COR-L47 (cell line): Measurements from ENCODE around the gene WAS.
"Not testable (repeated sequence)": the region's sequence is repeated elsewhere in the genome, so short reads cannot be mapped to it uniquely, and the experiment has no call there.

Experiments
- DNase-seq: peaks from one replicate; lab custom pipeline; 2025; lab: John Stamatoyannopoulos, UW

The WAS gene

GRCh38 chrX:48683411-48683982, at the start of gene WAS:
TSS of gene WAS (plus strand) at chrX:48683799. CDS start at chrX:48683854, 55 bp downstream.
- no peak for DNase-seq

GRCh38 chrX:48636301-48636700, 47.3 kb upstream of the WAS start:
- DNase-seq: no peak

GRCh38 chrX:48636776-48637175, 46.8 kb upstream of the WAS start:
- no peak for DNase-seq

DNA sequence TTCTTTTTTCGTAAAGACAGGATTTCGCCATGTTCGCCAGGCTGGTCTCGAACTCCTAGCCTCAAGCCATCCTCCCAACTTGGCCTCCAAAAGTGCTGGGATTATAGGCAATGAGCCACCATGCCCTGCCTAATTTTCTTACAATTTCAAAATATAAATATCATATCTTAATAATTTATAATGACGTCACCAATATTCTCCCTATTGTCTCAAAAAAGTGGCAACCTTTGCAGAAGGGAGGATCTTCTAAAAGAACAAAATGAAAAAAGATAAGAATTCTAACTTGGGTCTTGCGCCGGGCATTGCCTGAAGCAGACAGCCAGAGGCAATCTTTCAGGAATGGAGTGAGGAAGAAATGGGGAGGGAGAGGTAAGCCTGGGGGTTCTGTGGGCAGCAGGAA, 37.9 kb upstream of the WAS start:
- no peak for DNase-seq

- DNase-seq: peak; percentile 25
Measured at GRCh38 chrX:48648336-48648751, 35.3 kb upstream of the WAS start.

GRCh38 chrX:48649102-48649501, 34.5 kb upstream of the WAS start:
- no peak for DNase-seq

DNA sequence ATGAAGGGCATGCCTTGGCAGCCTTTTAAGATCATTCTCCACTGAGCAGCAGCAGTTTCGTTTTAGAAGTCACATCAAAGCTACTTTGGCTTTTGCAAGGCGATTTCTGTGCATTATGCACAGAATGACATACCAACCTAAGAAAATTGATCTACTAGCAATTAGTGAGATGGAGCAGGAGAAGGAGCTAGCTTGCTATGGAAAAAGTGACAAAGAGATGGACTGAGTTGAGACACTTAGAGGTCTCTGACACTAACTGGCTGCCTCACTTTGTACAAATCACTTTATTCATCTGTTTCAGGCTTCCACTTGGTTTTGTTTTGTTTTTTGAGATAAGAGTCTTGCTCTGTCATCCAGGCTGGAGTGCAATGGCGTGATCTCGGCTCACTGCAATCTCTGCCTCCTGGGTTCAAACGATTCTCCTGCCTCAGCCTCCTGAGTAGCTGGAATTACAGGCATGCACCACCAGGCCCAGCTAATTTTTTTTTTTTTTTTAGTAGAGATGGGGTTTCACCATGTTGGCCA, 31.5 kb upstream of the WAS start:
- not testable (repeated sequence) for DNase-seq

- DNase-seq: not testable (repeated sequence)
Measured at GRCh38 chrX:48654746-48655145, 28.9 kb upstream of the WAS start.

DNA sequence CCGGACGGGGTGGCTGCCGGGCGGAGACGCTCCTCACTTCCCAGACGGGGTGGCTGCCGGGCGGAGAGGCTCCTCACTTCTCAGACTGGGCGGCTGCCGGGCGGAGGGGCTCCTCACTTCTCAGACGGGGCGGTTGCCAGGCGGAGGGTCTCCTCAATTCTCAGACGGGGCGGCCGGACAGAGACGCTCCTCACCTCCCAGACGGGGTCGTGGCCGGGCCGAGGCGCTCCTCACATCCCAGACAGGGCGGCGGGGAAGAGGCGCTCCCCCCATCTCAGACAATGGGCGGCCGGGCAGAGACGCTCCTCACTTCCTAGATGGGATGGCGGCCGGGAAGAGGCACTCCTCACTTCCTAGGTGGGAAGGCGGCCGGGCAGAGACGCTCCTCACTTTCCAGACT, 23.9 kb upstream of the WAS start:
- not testable (repeated sequence) for DNase-seq

GRCh38 chrX:48663241-48663640, 20.4 kb upstream of the WAS start:
- no peak for DNase-seq

DNA sequence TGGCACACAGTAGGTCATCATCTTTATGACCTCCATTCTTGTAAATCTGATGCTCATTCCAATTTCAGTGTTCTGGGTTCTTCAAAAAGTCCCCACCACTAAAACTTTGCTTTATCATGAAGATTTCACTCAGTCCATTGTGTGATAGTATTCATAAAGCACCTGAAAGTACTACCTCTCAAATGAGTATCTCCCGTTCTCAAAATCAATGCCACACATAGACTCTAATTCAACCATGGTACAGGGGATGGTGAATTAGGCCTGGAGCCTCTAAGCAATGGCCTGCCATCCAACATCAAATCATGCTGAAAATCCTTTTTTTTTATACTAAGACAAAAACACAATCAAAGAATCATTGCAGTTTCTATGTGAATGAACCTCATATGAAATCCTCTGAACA, 19.4 kb upstream of the WAS start:
- no peak for DNase-seq

DNA sequence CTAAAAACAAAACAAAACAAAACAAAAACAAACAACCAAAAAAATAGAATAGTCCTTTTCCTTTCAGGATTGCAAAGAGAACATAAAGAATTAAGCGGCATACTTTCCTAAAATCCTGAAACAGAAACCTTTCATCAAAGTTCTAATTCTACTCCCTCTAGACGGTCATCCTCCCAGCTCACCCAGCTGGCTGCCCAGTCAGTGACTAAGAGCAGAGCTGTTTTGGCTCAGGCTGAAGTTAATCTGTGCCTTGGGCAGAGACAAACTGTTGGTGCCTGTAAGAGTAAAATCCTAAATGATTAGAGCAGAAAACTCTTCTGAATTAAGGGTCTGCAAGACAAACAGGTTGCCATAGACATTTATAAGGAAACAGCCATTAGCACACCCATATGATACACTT, 17.6 kb upstream of the WAS start:
- DNase-seq: no peak

GRCh38 chrX:48666649-48667048, 16.9 kb upstream of the WAS start:
- DNase-seq: no peak

DNA sequence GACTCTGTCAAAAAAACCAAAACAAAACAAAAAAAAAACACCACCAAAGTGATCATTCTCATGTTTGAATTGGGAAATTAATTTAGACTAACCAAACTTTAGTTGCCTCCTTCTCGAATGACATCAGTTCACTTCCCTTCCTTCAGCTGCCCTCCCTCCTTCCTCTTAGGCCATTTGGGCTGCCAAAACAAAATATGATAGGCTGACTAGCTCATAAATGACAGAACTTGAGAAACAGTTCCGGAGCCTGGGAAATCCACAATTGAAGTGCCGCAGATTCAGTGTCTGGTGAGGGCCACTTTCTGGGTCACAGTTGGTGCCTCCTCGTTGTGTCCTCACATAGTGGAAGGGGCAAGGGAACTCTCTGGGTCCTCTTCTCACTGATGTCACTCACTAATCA, 16.1 kb upstream of the WAS start:
- no peak for DNase-seq

GRCh38 chrX:48668187-48668586, 15.4 kb upstream of the WAS start:
- DNase-seq: not testable (repeated sequence)

DNA sequence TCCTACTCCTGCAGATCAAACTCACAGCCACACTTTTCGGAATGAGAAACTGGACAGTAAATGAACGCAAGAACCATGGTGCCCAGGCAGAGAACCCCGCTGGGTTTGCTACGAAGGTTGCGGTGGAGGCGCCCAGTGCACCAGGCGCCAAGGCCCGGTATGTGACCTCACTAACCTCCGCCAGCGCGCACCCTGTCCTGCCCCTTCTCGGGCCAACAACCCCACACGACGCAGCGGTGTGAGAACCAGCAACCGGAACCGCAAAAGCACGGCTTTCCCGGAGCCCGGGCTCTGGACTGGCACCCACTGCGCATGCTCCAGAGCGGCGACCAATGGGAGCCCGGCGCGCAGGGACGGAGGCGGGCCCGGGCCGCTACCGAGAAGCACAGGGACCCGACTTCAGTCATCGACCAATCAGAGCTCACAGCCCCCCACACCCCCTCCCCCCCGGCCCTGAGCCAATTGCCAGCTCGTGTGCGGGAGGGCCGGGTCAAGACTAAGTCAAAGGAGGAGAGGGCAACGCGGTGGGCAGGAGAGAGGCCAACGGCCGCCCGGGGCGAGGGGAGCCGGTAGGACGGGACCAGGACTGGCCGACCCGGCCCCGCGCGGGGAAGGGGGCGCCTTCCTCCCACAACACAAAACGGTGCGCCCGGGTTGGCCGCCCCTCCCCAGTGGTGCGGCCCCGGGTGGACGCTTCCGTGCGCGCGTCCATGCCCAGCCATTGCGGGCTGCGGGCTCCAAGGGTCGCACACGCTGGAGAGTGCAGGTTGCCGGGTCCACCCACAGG, 7.3 kb upstream of the WAS start:
- DNase-seq: peak; percentile 78

DNA sequence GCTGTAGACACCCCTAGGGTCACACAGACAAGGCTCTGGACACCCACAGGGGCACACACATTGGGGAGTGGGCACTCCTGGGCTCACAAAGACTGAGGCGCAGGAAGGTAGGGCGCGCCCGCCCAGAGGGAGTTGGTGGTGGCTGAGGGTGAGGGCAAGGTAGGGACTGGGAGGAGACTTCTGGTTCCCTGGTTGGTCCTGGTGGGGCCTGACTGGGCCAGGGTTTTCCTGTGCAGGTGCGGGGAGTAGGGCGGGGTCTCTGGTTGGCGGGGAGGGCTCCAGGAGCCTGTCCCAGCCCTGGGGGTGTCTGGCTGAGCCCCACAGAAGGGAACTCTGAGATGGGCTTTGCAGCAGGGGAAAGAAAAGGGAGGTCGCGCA, 6.7 kb upstream of the WAS start:
- DNase-seq: no peak

GRCh38 chrX:48677516-48677915, 6.1 kb upstream of the WAS start:
- no peak for DNase-seq

DNA sequence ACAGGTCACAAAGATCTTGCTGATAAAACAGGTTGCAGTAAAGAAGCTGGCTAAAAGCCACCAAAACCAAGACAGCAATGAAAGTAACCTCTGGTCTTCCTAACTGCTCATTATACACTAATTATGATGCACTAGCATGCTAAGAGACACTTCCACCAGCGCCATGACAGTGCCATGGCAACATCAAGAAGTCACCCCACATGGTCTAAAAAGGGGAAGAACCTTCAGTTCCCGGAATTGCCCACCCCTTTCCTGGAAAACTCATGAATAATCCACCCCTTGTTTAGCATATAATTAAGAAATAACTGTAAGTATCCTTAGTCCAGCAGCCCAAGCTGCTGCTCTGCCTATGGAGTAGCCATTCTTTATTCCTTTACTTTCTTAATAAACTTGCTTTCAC, 3.1 kb upstream of the WAS start:
- not testable (repeated sequence) for DNase-seq

- DNase-seq: not testable (repeated sequence)
Measured at GRCh38 chrX:48680925-48681324, 2.7 kb upstream of the WAS start.

DNA sequence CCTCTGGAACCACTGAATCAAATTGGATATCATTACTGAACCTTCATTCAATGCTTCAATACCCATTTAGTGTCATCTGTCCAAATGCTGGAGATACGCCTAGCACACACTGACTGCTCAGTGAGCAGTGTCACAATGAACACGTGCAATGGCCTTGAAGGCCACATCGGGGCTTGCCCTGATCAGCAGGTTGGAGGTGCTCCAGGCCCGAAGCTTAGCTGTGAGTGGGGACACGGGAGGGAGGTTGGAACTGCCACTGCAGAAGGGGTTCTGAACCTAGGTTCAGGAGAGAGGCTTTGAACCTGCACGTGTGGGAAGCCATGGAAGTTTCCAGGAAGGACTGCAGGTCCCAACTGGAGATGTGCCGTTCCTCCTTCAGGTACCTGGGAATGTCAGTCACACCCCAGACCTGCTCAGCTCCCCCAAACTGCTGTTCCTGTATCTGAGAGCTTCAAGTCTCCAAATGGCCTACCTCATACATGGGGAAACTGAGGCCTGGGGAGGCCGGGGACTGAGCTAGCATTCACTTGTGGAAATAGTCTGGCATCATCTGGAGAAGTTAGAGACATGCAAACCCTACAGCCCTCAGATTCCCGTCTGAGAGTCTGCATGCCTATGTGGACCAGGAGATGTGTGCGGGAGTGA, 1.9 kb upstream of the WAS start:
- no peak for DNase-seq

DNA sequence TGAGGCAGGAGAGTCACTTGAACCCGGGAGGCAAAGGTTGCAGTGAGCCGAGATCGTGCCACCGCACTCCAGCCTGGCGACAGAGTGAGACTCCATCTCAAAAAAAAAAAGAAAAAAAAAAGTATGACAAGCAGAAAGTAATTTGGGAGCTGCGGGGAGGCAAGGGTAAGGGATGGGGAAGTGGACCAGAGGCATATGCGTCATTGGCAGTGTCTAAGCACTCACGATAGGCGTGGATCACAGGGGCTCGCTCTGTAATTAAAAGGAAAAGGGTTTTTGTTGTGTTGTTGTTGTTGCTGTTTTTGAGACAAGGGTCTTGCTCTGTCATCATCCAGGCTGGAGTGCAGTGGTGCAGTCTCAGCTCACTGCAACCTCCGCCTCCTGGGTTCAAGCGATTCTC, 804 bp upstream of the WAS start:
- DNase-seq: not testable (repeated sequence)

DNA sequence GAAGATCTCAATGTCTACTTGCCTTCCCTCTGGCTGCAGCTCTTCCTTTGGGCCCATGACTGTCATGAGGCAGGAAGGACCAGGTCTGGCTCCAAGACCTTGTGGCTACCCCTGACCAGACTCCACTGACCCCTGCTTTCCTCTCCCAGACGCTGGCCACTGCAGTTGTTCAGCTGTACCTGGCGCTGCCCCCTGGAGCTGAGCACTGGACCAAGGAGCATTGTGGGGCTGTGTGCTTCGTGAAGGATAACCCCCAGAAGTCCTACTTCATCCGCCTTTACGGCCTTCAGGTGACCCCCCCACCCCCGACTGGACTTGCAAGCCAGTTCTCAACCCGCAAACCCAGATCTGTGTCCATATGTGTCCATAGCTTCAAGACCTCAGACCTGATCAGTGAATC, 535 bp downstream of the WAS start:
- no peak for DNase-seq
